HCT116 (cell line): Measurements from ENCODE around the gene AOPEP. TPM values are rescaled to one million over a fixed set of nuclear protein-coding genes. Genes with fewer than 3 reads are reported as not detected.

Source experiments
- ATAC-seq: fragments of 200-7000 bp; cut with Tn5 transposase; 2 replicates; pipeline ENCODE4 v1.9.1; 2020; ENCODE audit warnings: mild to moderate bottlenecking, moderate library complexity
- BruUV-seq: library from RNA; stranded (reverse); fragments of 400-500 nt; replicated peaks from 2 replicates; lab custom pipeline; 2021; lab: Mats Ljungman, UMichigan
- CTCF ChIA-PET: fragments of 300-600 bp; sonication (Branson Sonifier 250); formaldehyde crosslinking; loops from one replicate; lab custom pipeline; 2021; ENCODE audit warnings: antibody characterized with exemption; lab: Charles Lee
- POLR2A ChIA-PET: fragments of 300-600, 350-600 bp; sonication (Branson Sonifier 250); formaldehyde crosslinking; loops from one replicate; lab custom pipeline; 2021; ENCODE audit warnings: antibody characterized with exemption; lab: Charles Lee
- RAD21 ChIA-PET, 2 experiments: fragments of 300-600 bp; sonication (Branson Sonifier 250); formaldehyde crosslinking; loops; one replicate each; lab custom pipeline; 2023; ENCODE audit warnings: low total read pairs in 2 of 2; ENCODE audit not compliant: uncharacterized antibody in 2 of 2, unreplicated experiment in 2 of 2, low non-redundant PET in 1 of 2; lab: Charles Lee
- DNase-seq: peaks from one replicate; pipeline ENCODE4 v3.0.0-alpha.2; 2010; ENCODE audit warnings: low read depth, low spot score
- H2AFZ ChIP-seq: fragments of 200-600 bp; shearing (Covaris generic), sonication (generic); 2 replicates; pipeline ENCODE4 v1.6.1; 2017; ENCODE audit warnings: low read depth, mixed run types, mixed read lengths, antibody characterized with exemption, low read length; ENCODE audit not compliant: poor library complexity, severe bottlenecking
- H3K27ac ChIP-seq: 2 replicates; pipeline ENCODE4 v1.5.1; 2012; ENCODE audit warnings: low read depth, low read length
- H3K27me3 ChIP-seq: fragments of 200-600 bp; sonication (generic); 2 replicates; pipeline ENCODE4 v1.6.1; 2016; ENCODE audit warnings: mixed run types, low read length, mixed read lengths; ENCODE audit not compliant: insufficient read depth
- H3K36me3 ChIP-seq, 2 experiments: fragments of 200-500 bp in 1 of 2; fragments of 200-600 bp in 1 of 2; sonication (Bioruptor generic) in 1 of 2; sonication (generic) in 1 of 2; 2 replicates each; pipeline versions ENCODE4 v1.5.1 to v1.6.1; 2014 to 2016; ENCODE audit warnings: low read length in 2 of 2, inconsistent platforms in 1 of 2, mixed read lengths in 1 of 2, mixed run types in 1 of 2; ENCODE audit not compliant: insufficient read depth in 2 of 2, control insufficient read depth in 1 of 2
- H3K4me1 ChIP-seq, 2 experiments: fragments of 200-600 bp in 1 of 2; sonication (generic) in 1 of 2; 2 replicates each; pipeline versions ENCODE4 v1.5.1 to v1.6.1; 2012 to 2017; ENCODE audit warnings: low read length in 2 of 2, inconsistent platforms in 1 of 2, mild to moderate bottlenecking in 1 of 2, mixed read lengths in 1 of 2, mixed run types in 1 of 2, moderate library complexity in 1 of 2; ENCODE audit not compliant: insufficient read depth in 2 of 2, control insufficient read depth in 1 of 2
- H3K4me2 ChIP-seq: fragments of 200-600 bp; sonication (generic); 2 replicates; pipeline ENCODE4 v1.6.1; 2017; ENCODE audit warnings: mixed run types, low read length, mixed read lengths
- H3K4me3 ChIP-seq, 2 experiments: fragments of 200-600 bp in 1 of 2; sonication (generic) in 1 of 2; replicated peaks in 1 of 2; 2 replicates each; pipeline ENCODE4 v1.5.1; 2011 to 2016; ENCODE audit warnings: low read length in 2 of 2, control low read depth in 1 of 2, low read depth in 1 of 2, mild to moderate bottlenecking in 1 of 2, mixed read lengths in 1 of 2, mixed run types in 1 of 2
- H3K79me2 ChIP-seq: fragments of 200-600 bp; sonication (generic); 2 replicates; pipeline ENCODE4 v1.6.1; 2017; ENCODE audit warnings: mild to moderate bottlenecking, mixed run types, low read length, moderate library complexity, mixed read lengths; ENCODE audit not compliant: insufficient read depth
- H3K9ac ChIP-seq: fragments of 200-600 bp; sonication (generic); 2 replicates; pipeline ENCODE4 v1.6.1; 2016; ENCODE audit warnings: low read length, mixed read lengths
- H3K9me2 ChIP-seq: fragments of 200-600 bp; sonication (generic), shearing (Covaris generic); 2 replicates; pipeline ENCODE4 v1.6.1; 2017; ENCODE audit warnings: mixed run types, mild to moderate bottlenecking, moderate library complexity; ENCODE audit not compliant: insufficient read depth
- H3K9me3 ChIP-seq, 2 experiments: fragments of 200-500 bp in 1 of 2; fragments of 200-600 bp in 1 of 2; sonication (Bioruptor generic) in 1 of 2; sonication (generic) in 1 of 2; 2 replicates each; pipeline ENCODE4 v1.6.1; 2014 to 2017; ENCODE audit warnings: low read length in 2 of 2, mixed read lengths in 2 of 2, inconsistent platforms in 1 of 2, low read depth in 1 of 2, mild to moderate bottlenecking in 1 of 2, mixed run types in 1 of 2, moderate library complexity in 1 of 2; ENCODE audit not compliant: control insufficient read depth in 1 of 2, insufficient read depth in 1 of 2
- H4K20me1 ChIP-seq: fragments of 200-600 bp; sonication (generic), shearing (Covaris generic); 2 replicates; pipeline ENCODE4 v1.6.1; 2017; ENCODE audit warnings: mixed run types, mild to moderate bottlenecking, moderate library complexity; ENCODE audit not compliant: insufficient read depth
- ATF3 ChIP-seq: IDR thresholded peaks from 2 replicates; pipeline ENCODE4 v1.6.1; 2012
- CBX3 ChIP-seq: IDR thresholded peaks from 2 replicates; pipeline ENCODE4 v1.6.1; 2012; ENCODE audit warnings: low read depth
- EGR1 ChIP-seq: IDR thresholded peaks from 2 replicates; pipeline ENCODE4 v1.6.1; 2012; ENCODE audit warnings: low read depth
- EZH2phosphoT487 ChIP-seq: fragments of 200-600 bp; IDR thresholded peaks from 2 replicates; pipeline ENCODE4 v1.6.1; 2018; ENCODE audit warnings: antibody characterized with exemption, borderline replicate concordance
- FOSL1 ChIP-seq: IDR thresholded peaks from 2 replicates; pipeline ENCODE4 v1.6.1; 2012; ENCODE audit warnings: low read depth
- POLR2AphosphoS5 ChIP-seq: IDR thresholded peaks from 2 replicates; pipeline ENCODE4 v1.6.1; 2011; ENCODE audit warnings: mild to moderate bottlenecking, low read depth, low read length, moderate library complexity
- RAD21 ChIP-seq: IDR thresholded peaks from 2 replicates; pipeline ENCODE4 v1.6.1; 2012; ENCODE audit warnings: low read depth, mild to moderate bottlenecking
- SIN3A ChIP-seq: IDR thresholded peaks from 2 replicates; pipeline ENCODE4 v1.6.1; 2012; ENCODE audit warnings: low read depth
- SRF ChIP-seq: IDR thresholded peaks from 2 replicates; pipeline ENCODE4 v1.6.1; 2012; ENCODE audit warnings: low read depth
- ZBTB33 ChIP-seq: IDR thresholded peaks from 2 replicates; pipeline ENCODE4 v1.6.1; 2011; ENCODE audit warnings: mild to moderate bottlenecking, low read length, moderate library complexity; ENCODE audit not compliant: insufficient replicate concordance; ENCODE audit errors: extremely low read depth
- ZFX ChIP-seq: fragments of 450-650 bp; IDR thresholded peaks from 2 replicates; pipeline ENCODE4 v1.6.1; 2017
- intact Hi-C: fragments of 100-400 bp; cut with micrococcal nuclease; formaldehyde crosslinking; loops from 2 replicates; pipeline ENCODE4 v1.10.0; 2022
- total RNA-seq: library from RNA; stranded (reverse); gene quantifications from one replicate; pipeline ENCODE4 v1.2.1, GENCODE V29; 2021; ENCODE audit not compliant: unreplicated experiment
- TF ChIP-seq, protein P1 (sequence below): IDR thresholded peaks from 2 replicates; pipeline ENCODE4 v1.6.1; 2012

AOPEP gene
- total RNA-seq, 1 experiment from 2014 or later = 15.1 TPM

DNA sequence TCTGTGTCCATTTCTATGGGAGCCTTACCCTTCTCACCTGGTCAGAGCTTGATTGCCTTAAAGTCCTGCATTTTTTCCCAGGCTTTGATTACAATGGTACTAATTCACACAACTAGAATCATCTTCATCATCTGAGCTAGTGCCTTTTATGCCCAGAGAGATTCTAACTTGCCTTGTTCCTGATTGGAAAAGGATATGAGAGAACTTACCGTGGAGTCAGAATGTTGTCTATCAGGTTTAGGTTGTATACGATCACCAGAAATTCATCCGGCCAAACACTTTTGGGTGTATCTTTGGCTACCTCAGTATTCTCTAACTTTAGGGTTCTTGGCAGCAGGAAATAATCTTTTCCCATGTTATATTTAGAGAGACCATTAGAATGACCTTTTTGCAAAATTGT is 71.7 kb downstream of the AOPEP start:
- no peak overlapping the region for H3K9ac ChIP-seq
- POLR2A ChIA-PET = no interaction called here

GRCh38 chr9:94798708-94799107 is 72.2 kb downstream of the AOPEP start:
- H3K4me3 ChIP-seq = no peak overlapping the region
- ATAC-seq = no peak
- ChIA-PET POLR2A (no interaction called here), RAD21 (no interaction called here), CTCF (no interaction called here)
- no peak overlapping the region for H3K27ac ChIP-seq
- DNase-seq = no peak
- H4K20me1 ChIP-seq = no peaks in the 10 kb centered on the region
- no peak overlapping the region for H2AFZ ChIP-seq
- H3K9me2 ChIP-seq = no peaks in the 10 kb centered on the region
- H3K9me3 ChIP-seq = no peaks in the 10 kb centered on the region
- peaks cover 24 to 38% of the 10 kb centered on the region in 2 experiments for H3K4me1 ChIP-seq
- no TSS peak for BruUV-seq
- intact Hi-C loops = no loop called here
- no peaks in the 10 kb centered on the region for H3K79me2 ChIP-seq
- no peaks in the 10 kb centered on the region for H3K27me3 ChIP-seq
- peaks cover 0 to 20% of the 10 kb centered on the region in 2 experiments; a peak in 2 of 4 replicates for H3K36me3 ChIP-seq
- H3K4me2 ChIP-seq = no peak overlapping the region
- no peak overlapping the region for H3K9ac ChIP-seq
- TF ChIP-seq FOSL1 (no peak), CBX3 (no peak), ZBTB33 (no peak), ATF3 (no peak), SIN3A (no peak), EGR1 (no peak), ZFX (no peak), EZH2phosphoT487 (no peak), RAD21 (no peak)
- TF ChIP-seq, protein P1, sequence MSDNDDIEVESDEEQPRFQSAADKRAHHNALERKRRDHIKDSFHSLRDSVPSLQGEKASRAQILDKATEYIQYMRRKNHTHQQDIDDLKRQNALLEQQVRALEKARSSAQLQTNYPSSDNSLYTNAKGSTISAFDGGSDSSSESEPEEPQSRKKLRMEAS = no peak

More for the DNA sequence above, 71.7 kb downstream of the AOPEP start:
- Histone ChIP-seq H3K9me3 (no peaks in the 10 kb centered on the region), H3K4me2 (no peak overlapping the region), H3K9me2 (no peaks in the 10 kb centered on the region), H3K4me3 (no peak overlapping the region), H3K27me3 (no peaks in the 10 kb centered on the region), H3K4me1 (peaks cover 24 to 34% of the 10 kb centered on the region in 2 experiments), H3K27ac (no peak overlapping the region), H3K36me3 (peaks cover 0 to 22% of the 10 kb centered on the region in 2 experiments; a peak in 2 of 4 replicates), H4K20me1 (no peaks in the 10 kb centered on the region), H2AFZ (no peak overlapping the region), H3K79me2 (no peaks in the 10 kb centered on the region)
- no peak for TF ChIP-seq POLR2AphosphoS5
- TF ChIP-seq ZBTB33 = no peak
- no peak for TF ChIP-seq FOSL1
- TF ChIP-seq SRF = no peak
- no peak for TF ChIP-seq ATF3
- no TSS peak for BruUV-seq
- DNase-seq (no peak), ATAC-seq (no peak)
- ChIA-PET RAD21 (no interaction called here), CTCF (no interaction called here)
- intact Hi-C loops = no loop called here
